ENCODE results near the gene RAD51B. TPM values are rescaled to one million over a fixed set of nuclear protein-coding genes. Genes with fewer than 3 reads are reported as not detected.

Gene RAD51B
- total RNA-seq, 1 experiment from 2014 or later: 23.3 TPM

DNA sequence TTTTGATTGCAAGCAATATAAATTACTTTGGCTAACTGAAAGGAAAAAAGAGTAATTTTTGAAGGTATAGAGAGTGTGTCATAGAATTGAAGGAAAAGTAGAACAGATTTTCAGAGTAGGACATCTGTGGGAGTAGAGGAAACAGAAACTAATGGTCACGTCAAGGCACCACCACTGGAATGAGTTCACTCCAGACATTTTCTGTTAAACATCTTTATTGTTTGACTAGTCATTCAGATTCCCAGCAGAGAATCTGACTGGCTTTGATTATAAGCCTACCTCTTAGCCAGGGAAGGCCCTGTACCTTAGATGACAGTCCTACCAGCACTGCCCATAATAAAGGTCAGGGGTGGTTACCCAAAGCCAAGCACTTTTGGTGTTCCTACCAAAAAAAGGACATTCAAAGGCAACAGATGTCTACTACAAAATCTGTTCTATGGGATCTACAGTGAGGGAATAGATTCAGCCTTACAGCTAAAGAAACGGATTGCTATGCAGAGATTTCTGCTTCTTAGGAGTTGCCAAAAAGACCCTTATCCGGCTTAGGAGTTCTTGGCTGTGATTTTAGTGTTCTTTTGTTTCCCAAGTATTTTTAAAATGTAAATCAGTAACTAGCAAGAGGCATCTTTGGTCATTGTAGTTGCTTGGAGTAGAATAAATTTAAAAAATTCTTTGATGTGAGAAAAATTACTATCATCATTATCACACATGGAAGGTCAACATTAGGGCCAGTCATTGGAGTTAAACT is 410.8 kb downstream of the RAD51B start:
- Histone ChIP-seq H3K4me3 (ENCODE audit: low read depth, low read length, poor library complexity, severe bottlenecking) (no peak overlapping the region), H3K36me3 (ENCODE audit: insufficient read depth, low read length, poor library complexity, severe bottlenecking) (no peaks in the 10 kb centered on the region), H3K9me3 (ENCODE audit: low read depth, low read length, poor library complexity, severe bottlenecking) (no peaks in the 10 kb centered on the region), H3K27me3 (replicated peaks; ENCODE audit: insufficient read depth, low read depth, low read length, poor library complexity) (no peaks in the 10 kb centered on the region), H3K27ac (ENCODE audit: low read depth, low read length, poor library complexity, severe bottlenecking) (no peak overlapping the region), H3K4me1 (ENCODE audit: insufficient read depth, low read length, poor library complexity, severe bottlenecking) (peaks cover 12% of the 10 kb centered on the region)
- ChIA-PET POLR2A (ENCODE audit: low non-redundant PET) (no interaction called here), CTCF (no interaction called here)
- TF ChIP-seq, protein P1, sequence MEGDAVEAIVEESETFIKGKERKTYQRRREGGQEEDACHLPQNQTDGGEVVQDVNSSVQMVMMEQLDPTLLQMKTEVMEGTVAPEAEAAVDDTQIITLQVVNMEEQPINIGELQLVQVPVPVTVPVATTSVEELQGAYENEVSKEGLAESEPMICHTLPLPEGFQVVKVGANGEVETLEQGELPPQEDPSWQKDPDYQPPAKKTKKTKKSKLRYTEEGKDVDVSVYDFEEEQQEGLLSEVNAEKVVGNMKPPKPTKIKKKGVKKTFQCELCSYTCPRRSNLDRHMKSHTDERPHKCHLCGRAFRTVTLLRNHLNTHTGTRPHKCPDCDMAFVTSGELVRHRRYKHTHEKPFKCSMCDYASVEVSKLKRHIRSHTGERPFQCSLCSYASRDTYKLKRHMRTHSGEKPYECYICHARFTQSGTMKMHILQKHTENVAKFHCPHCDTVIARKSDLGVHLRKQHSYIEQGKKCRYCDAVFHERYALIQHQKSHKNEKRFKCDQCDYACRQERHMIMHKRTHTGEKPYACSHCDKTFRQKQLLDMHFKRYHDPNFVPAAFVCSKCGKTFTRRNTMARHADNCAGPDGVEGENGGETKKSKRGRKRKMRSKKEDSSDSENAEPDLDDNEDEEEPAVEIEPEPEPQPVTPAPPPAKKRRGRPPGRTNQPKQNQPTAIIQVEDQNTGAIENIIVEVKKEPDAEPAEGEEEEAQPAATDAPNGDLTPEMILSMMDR (conservative IDR thresholded peaks at IDR 0.05; ENCODE audit: low read depth, low read length): no peak
- no peak for TF ChIP-seq EZH2 (IDR thresholded peaks at IDR 0.05; ENCODE audit: borderline replicate concordance, low read depth, low read length, poor library complexity, severe bottlenecking)
- intact Hi-C loops (cut with micrococcal nuclease; ENCODE audit: unreplicated experiment): no loop called here
- BruUV-seq (replicated peaks): no TSS peak
- DNase-seq (ENCODE audit: low spot score): no peak

DNA sequence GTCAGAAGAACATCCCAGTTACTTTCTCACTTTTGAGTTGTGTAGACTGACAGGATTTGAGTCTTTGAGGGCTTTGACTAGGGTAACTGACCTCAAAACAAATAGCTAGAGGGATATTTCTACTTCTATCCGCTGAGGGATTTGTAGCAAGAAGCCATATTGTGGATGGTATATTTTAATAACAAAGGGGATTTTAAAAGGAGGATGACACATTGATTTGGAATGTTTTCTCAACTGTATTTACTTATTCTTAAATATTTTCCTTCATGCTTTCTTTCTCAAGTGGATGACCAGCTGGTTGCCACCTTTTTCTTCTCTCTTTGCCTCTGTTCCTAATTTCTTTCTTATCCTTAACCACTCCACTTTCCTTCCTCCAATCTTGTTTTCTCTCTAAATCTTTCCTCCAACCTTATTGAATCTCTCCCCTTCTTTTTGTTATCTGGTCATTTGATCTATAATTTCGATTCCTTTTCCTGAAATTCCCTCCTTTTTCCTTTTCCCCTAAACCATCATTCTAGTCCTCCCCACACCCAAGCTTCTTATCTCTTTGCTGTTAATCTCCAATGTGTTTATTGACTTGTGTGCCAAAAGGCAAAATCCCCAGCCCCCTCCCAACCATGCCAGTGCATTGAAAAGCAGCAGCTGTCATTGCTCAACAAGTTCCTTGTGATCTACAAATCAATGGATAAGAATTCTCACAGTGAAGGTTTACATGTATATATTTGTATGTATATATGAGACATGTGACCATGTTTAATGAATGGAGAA is 411.6 kb downstream of the RAD51B start:
- intact Hi-C loops (cut with micrococcal nuclease; ENCODE audit: unreplicated experiment): no loop called here
- H3K27ac ChIP-seq (ENCODE audit: low read depth, low read length, poor library complexity, severe bottlenecking): no peak overlapping the region
- no peak for DNase-seq (ENCODE audit: low spot score)
- ChIA-PET CTCF (no interaction called here), POLR2A (ENCODE audit: low non-redundant PET) (no interaction called here)
- no peak overlapping the region for H3K4me3 ChIP-seq (ENCODE audit: low read depth, low read length, poor library complexity, severe bottlenecking)
- no peaks in the 10 kb centered on the region for H3K36me3 ChIP-seq (ENCODE audit: insufficient read depth, low read length, poor library complexity, severe bottlenecking)
- H3K27me3 ChIP-seq (replicated peaks; ENCODE audit: insufficient read depth, low read depth, low read length, poor library complexity): no peaks in the 10 kb centered on the region
- H3K4me1 ChIP-seq (ENCODE audit: insufficient read depth, low read length, poor library complexity, severe bottlenecking): peaks cover 12% of the 10 kb centered on the region
- no TSS peak for BruUV-seq (replicated peaks)
- no peaks in the 10 kb centered on the region for H3K9me3 ChIP-seq (ENCODE audit: low read depth, low read length, poor library complexity, severe bottlenecking)
- no peak for TF ChIP-seq EZH2 (IDR thresholded peaks at IDR 0.05; ENCODE audit: borderline replicate concordance, low read depth, low read length, poor library complexity, severe bottlenecking)

- no peaks in the 10 kb centered on the region for H3K36me3 ChIP-seq (ENCODE audit: insufficient read depth, low read length, poor library complexity, severe bottlenecking)
- no peak for TF ChIP-seq EZH2 (IDR thresholded peaks at IDR 0.05; ENCODE audit: borderline replicate concordance, low read depth, low read length, poor library complexity, severe bottlenecking)
- TF ChIP-seq, protein P1 (conservative IDR thresholded peaks at IDR 0.05; ENCODE audit: low read depth, low read length): no peak
- no peak overlapping the region for H3K4me3 ChIP-seq (ENCODE audit: low read depth, low read length, poor library complexity, severe bottlenecking)
- peaks cover 12% of the 10 kb centered on the region for H3K4me1 ChIP-seq (ENCODE audit: insufficient read depth, low read length, poor library complexity, severe bottlenecking)
- no peaks in the 10 kb centered on the region for H3K9me3 ChIP-seq (ENCODE audit: low read depth, low read length, poor library complexity, severe bottlenecking)
- no peak for DNase-seq (ENCODE audit: low spot score)
- intact Hi-C loops (cut with micrococcal nuclease; ENCODE audit: unreplicated experiment): no loop called here
- H3K27ac ChIP-seq (ENCODE audit: low read depth, low read length, poor library complexity, severe bottlenecking): no peak overlapping the region
- CTCF ChIA-PET: no interaction called here
- H3K27me3 ChIP-seq (replicated peaks; ENCODE audit: insufficient read depth, low read depth, low read length, poor library complexity): no peaks in the 10 kb centered on the region
- POLR2A ChIA-PET (ENCODE audit: low non-redundant PET): no interaction called here
- BruUV-seq (replicated peaks): no TSS peak
Observed at GRCh38 chr14:68231898-68232297, 412.3 kb downstream of the RAD51B start.

Measured in A673 (cell line).